Measurements from ENCODE around the gene PDZD7. TPM values are rescaled to one million over a fixed set of nuclear protein-coding genes. Genes with fewer than 3 reads are reported as not detected.

PDZD7 gene
- polyA plus RNA-seq, 1 of the 3 experiments (the other 2 are of a cell fraction): 1.9 TPM

- peaks cover 15% of the 10 kb centered on the region; the same call in 1 of the 2 replicates for H4K20me1 ChIP-seq (ENCODE audit: insufficient read depth)
- H3K4me2 ChIP-seq: no peak overlapping the region
- H3K9ac ChIP-seq: no peak overlapping the region
- peaks cover 25% of the 10 kb centered on the region for H3K79me2 ChIP-seq (ENCODE audit: insufficient read depth)
- DNase-seq: no peak
- H3K9me2 ChIP-seq: no peaks in the 10 kb centered on the region
- no peaks in the 10 kb centered on the region for H3K27me3 ChIP-seq (ENCODE audit: insufficient read depth)
- TF ChIP-seq GATA2 (CRISPR knock-in tag; IDR thresholded peaks at IDR 0.05): no peak
- no peak for TF ChIP-seq POLR2AphosphoS5 (IDR thresholded peaks at IDR 0.05; ENCODE audit: low read depth, low read length)
- TF ChIP-seq EZH2phosphoT487 (IDR thresholded peaks at IDR 0.05; ENCODE audit: borderline replicate concordance, low read depth): no peak
- no peak for TF ChIP-seq NRF1 (IDR thresholded peaks at IDR 0.05; ENCODE audit: low read depth, low read length)
- TF ChIP-seq USF1 (IDR thresholded peaks at IDR 0.05; ENCODE audit: borderline replicate concordance, low read depth): no peak
- no peak for TF ChIP-seq FOXJ3 (CRISPR knock-in tag; IDR thresholded peaks at IDR 0.05)
- TF ChIP-seq TCF12 (IDR thresholded peaks at IDR 0.05): no peak
- no peak for TF ChIP-seq FOSL2 (IDR thresholded peaks at IDR 0.05; ENCODE audit: borderline replicate concordance, low read depth)
- no peaks in the 10 kb centered on the region for H3K9me3 ChIP-seq
- H3K36me3 ChIP-seq (replicated peaks in 1 of 2; ENCODE audit: control insufficient read depth in 1 of 2, insufficient read depth in 2 of 2, low read length in 1 of 2): peaks cover 34 to 48% of the 10 kb centered on the region in 2 experiments
- peaks cover 48% of the 10 kb centered on the region for H3F3A ChIP-seq (replicated peaks; ENCODE audit: insufficient read depth)
- ChIA-PET POLR2A (interaction anchor here (1.3 kb wide), 1 partner anchor 21 kb away, joined by 3 read pairs; no protein-coding TSS in a partner anchor), CTCF (interaction anchor here (1.3 to 9.5 kb wide), 12 partner anchors 11 to 116 kb away, joined by 3 to 98 read pairs (median 19); partner anchors contain the start of genes KAZALD1, PDZD7 and SFXN3)
- H3K4me3 ChIP-seq (ENCODE audit: low read depth in 2 of 2, low read length in 1 of 2): no peak overlapping the region
- H3K4me1 ChIP-seq (ENCODE audit: control insufficient read depth in 1 of 2, insufficient read depth in 2 of 2, low read depth in 1 of 2, low read length in 1 of 2): peaks cover 10 to 18% of the 10 kb centered on the region in 2 experiments
- H3K27ac ChIP-seq (ENCODE audit: low read depth in 2 of 2, low read length in 1 of 2): no peak overlapping the region; a peak in 1 of 4 replicates
- no peak overlapping the region for H2AFZ ChIP-seq (ENCODE audit: low read depth)
- 98% methylated on average over 3 of the region's 3 CpGs for WGBS (ENCODE audit: low lambda C conversion rate)
Measured at GRCh38 chr10:101040061-101040460, 9.1 kb upstream of the PDZD7 start.

- POLR2A ChIA-PET: interaction anchor here (0.7 kb wide), 1 partner anchor 57 kb away, joined by 3 read pairs; no protein-coding TSS in a partner anchor
- peaks cover 38 to 53% of the 10 kb centered on the region in 2 experiments for H3K36me3 ChIP-seq (replicated peaks in 1 of 2; ENCODE audit: control insufficient read depth in 1 of 2, insufficient read depth in 2 of 2, low read length in 1 of 2)
- H2AFZ ChIP-seq (ENCODE audit: low read depth): no peak overlapping the region
- peaks cover 40% of the 10 kb centered on the region for H3K79me2 ChIP-seq (ENCODE audit: insufficient read depth)
- no peaks in the 10 kb centered on the region for H3K9me2 ChIP-seq
- H3F3A ChIP-seq (replicated peaks; ENCODE audit: insufficient read depth): peaks cover 44% of the 10 kb centered on the region
- 100% methylated on average over 2 of the region's 5 CpGs for WGBS (ENCODE audit: low lambda C conversion rate)
- no peak overlapping the region for H3K4me3 ChIP-seq (ENCODE audit: low read depth in 2 of 2, low read length in 1 of 2)
- peaks cover 31% of the 10 kb centered on the region for H4K20me1 ChIP-seq (ENCODE audit: insufficient read depth)
- H3K4me2 ChIP-seq: no peak overlapping the region
- DNase-seq: no peak
- no peak overlapping the region for H3K27ac ChIP-seq (ENCODE audit: low read depth in 2 of 2, low read length in 1 of 2)
- CTCF ChIA-PET: interaction anchor here (0.7 to 9.5 kb wide), 9 partner anchors 10 to 476 kb away, joined by 3 to 98 read pairs (median 18); partner anchors contain the start of genes PDZD7 and SFXN3
- H3K4me1 ChIP-seq (ENCODE audit: control insufficient read depth in 1 of 2, insufficient read depth in 2 of 2, low read depth in 1 of 2, low read length in 1 of 2): peaks cover 13 to 15% of the 10 kb centered on the region in 2 experiments
- no peaks in the 10 kb centered on the region for H3K27me3 ChIP-seq (ENCODE audit: insufficient read depth)
- no peak overlapping the region for H3K9ac ChIP-seq
- no peaks in the 10 kb centered on the region for H3K9me3 ChIP-seq
- TF ChIP-seq EP300 (IDR thresholded peaks at IDR 0.05; ENCODE audit: borderline replicate concordance in 1 of 2, low read depth in 1 of 2, low read length in 1 of 2) (no peak), FOSL2 (IDR thresholded peaks at IDR 0.05; ENCODE audit: borderline replicate concordance, low read depth) (no peak), CHD2 (IDR thresholded peaks at IDR 0.05; ENCODE audit: low read length, partially characterized antibody) (no peak), IRF3 (IDR thresholded peaks at IDR 0.05; ENCODE audit: low read depth, low read length) (no peak), GABPA (IDR thresholded peaks at IDR 0.05; ENCODE audit: low read depth) (no peak), MEF2A (IDR thresholded peaks at IDR 0.05; ENCODE audit: borderline replicate concordance, low read depth) (no peak), GATA2 (CRISPR knock-in tag; IDR thresholded peaks at IDR 0.05) (no peak), TCF12 (IDR thresholded peaks at IDR 0.05) (no peak), JUND (IDR thresholded peaks at IDR 0.05) (no peak), NFIC (IDR thresholded peaks at IDR 0.05; ENCODE audit: borderline replicate concordance) (no peak), REST (IDR thresholded peaks at IDR 0.05; ENCODE audit: low read depth, low read length) (no peak), ZBTB33 (IDR thresholded peaks at IDR 0.05; ENCODE audit: borderline replicate concordance, low read depth) (no peak), RAD21 (IDR thresholded peaks at IDR 0.05; ENCODE audit: low read length) (no peak)
Measured at GRCh38 chr10:101038484-101038883, 7.6 kb upstream of the PDZD7 start.
